SK-N-SH (cell line): Measurements from ENCODE around the gene FYB1. TPM values are rescaled to one million over a fixed set of nuclear protein-coding genes. Genes with fewer than 3 reads are reported as not detected.

Experiments
- CTCF ChIA-PET: fragments of 300-600, 350-600 bp; formaldehyde crosslinking; extraction: SDS; loops from one replicate; lab custom pipeline; 2021; lab: Yijun Ruan, JAX
- POLR2A ChIA-PET: fragments of 350-600 bp; sonication (Branson Sonifier 250); formaldehyde crosslinking; extraction: SDS; loops from one replicate; lab custom pipeline; 2020; ENCODE audit warnings: antibody characterized with exemption, inconsistent platforms; lab: Yijun Ruan, JAX
- DNase-seq: peaks from one replicate; pipeline ENCODE4 v3.0.0; 2012
- H2AFZ ChIP-seq: fragments of 200-600 bp; sonication (generic); 2 replicates; pipeline ENCODE4 v1.8.1; 2016; ENCODE audit warnings: antibody characterized with exemption, mild to moderate bottlenecking, low read depth
- H3F3A ChIP-seq: fragments of 200-600 bp; sonication (generic); replicated peaks from 2 replicates; pipeline ENCODE3; 2016; ENCODE audit warnings: antibody characterized with exemption, mild to moderate bottlenecking; ENCODE audit not compliant: insufficient read depth
- H3K27ac ChIP-seq, 2 experiments: fragments of 200-500 bp in 1 of 2; fragments of 200-600 bp in 1 of 2; sonication (Bioruptor generic) in 1 of 2; sonication (generic), shearing (Covaris generic) in 1 of 2; 2 replicates each; pipeline versions ENCODE4 v1.5.1 to v1.6.1; 2014 to 2016; ENCODE audit warnings: low read depth in 2 of 2, inconsistent platforms in 1 of 2, low read length in 1 of 2, mild to moderate bottlenecking in 1 of 2, mixed read lengths in 1 of 2
- H3K27me3 ChIP-seq: fragments of 200-600 bp; sonication (generic), shearing (Covaris generic); 2 replicates; pipeline ENCODE4 v1.6.1; 2016; ENCODE audit warnings: mixed run types; ENCODE audit not compliant: insufficient read depth
- H3K36me3 ChIP-seq, 2 experiments: fragments of 200-500 bp in 1 of 2; fragments of 200-600 bp in 1 of 2; sonication (Bioruptor generic) in 1 of 2; sonication (generic) in 1 of 2; replicated peaks in 1 of 2; 2 replicates each; pipeline versions ENCODE3 to v1.5.1; 2014 to 2016; ENCODE audit warnings: low read length in 1 of 2, mild to moderate bottlenecking in 1 of 2; ENCODE audit not compliant: insufficient read depth in 2 of 2, control insufficient read depth in 1 of 2
- H3K4me1 ChIP-seq, 2 experiments: fragments of 200-500 bp in 1 of 2; fragments of 200-600 bp in 1 of 2; sonication (Bioruptor generic) in 1 of 2; sonication (generic), shearing (Covaris generic) in 1 of 2; 2 replicates each; pipeline versions ENCODE4 v1.5.1 to v1.6.1; 2014 to 2016; ENCODE audit warnings: low read depth in 1 of 2, low read length in 1 of 2, mixed run types in 1 of 2; ENCODE audit not compliant: insufficient read depth in 2 of 2, control insufficient read depth in 1 of 2
- H3K4me2 ChIP-seq: fragments of 200-600 bp; sonication (generic), shearing (Covaris generic); 2 replicates; pipeline ENCODE4 v1.6.1; 2017; ENCODE audit warnings: mixed run types
- H3K4me3 ChIP-seq, 2 experiments: fragments of 200-500 bp in 1 of 2; fragments of 200-600 bp in 1 of 2; sonication (Bioruptor generic) in 1 of 2; sonication (generic), shearing (Covaris generic) in 1 of 2; 2 replicates each; pipeline versions ENCODE4 v1.5.1 to v1.8.1; 2014 to 2016; ENCODE audit warnings: low read depth in 2 of 2, inconsistent platforms in 1 of 2, low read length in 1 of 2, mild to moderate bottlenecking in 1 of 2, mixed read lengths in 1 of 2, moderate library complexity in 1 of 2
- H3K79me2 ChIP-seq: fragments of 200-600 bp; sonication (generic); 2 replicates; pipeline ENCODE4 v1.8.1; 2017; ENCODE audit warnings: mild to moderate bottlenecking; ENCODE audit not compliant: insufficient read depth
- H3K9ac ChIP-seq: fragments of 200-600 bp; sonication (generic); 2 replicates; pipeline ENCODE4 v1.6.1; 2017; ENCODE audit warnings: mixed run types
- H3K9me2 ChIP-seq: fragments of 200-600 bp; sonication (generic); 2 replicates; pipeline ENCODE4 v1.6.1; 2017; ENCODE audit warnings: mixed run types
- H3K9me3 ChIP-seq: fragments of 200-600 bp; sonication (generic); 2 replicates; pipeline ENCODE4 v1.6.1; 2017; ENCODE audit warnings: mixed run types, mild to moderate bottlenecking, moderate library complexity
- H4K20me1 ChIP-seq: fragments of 200-600 bp; sonication (generic); 2 replicates; pipeline ENCODE4 v1.6.1; 2017; ENCODE audit warnings: mild to moderate bottlenecking, mixed run types; ENCODE audit not compliant: insufficient read depth
- CHD2 ChIP-seq: fragments of 150-350 bp; IDR thresholded peaks from 2 replicates; pipeline ENCODE4 v1.6.1; 2018; ENCODE audit warnings: low read length; ENCODE audit not compliant: partially characterized antibody
- CTCF ChIP-seq: fragments of 200-600 bp; sonication (generic); IDR thresholded peaks from 2 replicates; pipeline ENCODE4 v1.6.1; 2017; ENCODE audit warnings: antibody characterized with exemption, mild to moderate bottlenecking, moderate library complexity
- ELF1 ChIP-seq: IDR thresholded peaks from 2 replicates; pipeline ENCODE4 v1.4.0; 2012
- EP300 ChIP-seq, 2 experiments: IDR thresholded peaks; 2 replicates each; pipeline versions ENCODE4 v1.4.0 to v1.6.1; 2012; ENCODE audit warnings: borderline replicate concordance in 1 of 2, low read depth in 1 of 2, low read length in 1 of 2
- FOSL2 ChIP-seq: IDR thresholded peaks from 2 replicates; pipeline ENCODE4 v1.4.0; 2012; ENCODE audit warnings: low read depth, mild to moderate bottlenecking, moderate library complexity, borderline replicate concordance
- FOXJ3 ChIP-seq: sonication (generic); formaldehyde crosslinking; IDR thresholded peaks from 2 replicates; pipeline ENCODE4 v1.5.1; 2020; ENCODE audit warnings: mild to moderate bottlenecking, missing genetic modification reagents
- FOXM1 ChIP-seq: IDR thresholded peaks from 2 replicates; pipeline ENCODE4 v1.4.0; 2012; ENCODE audit warnings: low read depth, mild to moderate bottlenecking
- GABPA ChIP-seq: IDR thresholded peaks from 2 replicates; pipeline ENCODE4 v1.4.0; 2012; ENCODE audit warnings: low read depth, mild to moderate bottlenecking
- GATA2 ChIP-seq: sonication (generic); formaldehyde crosslinking; IDR thresholded peaks from 2 replicates; pipeline ENCODE4 v1.5.0; 2020; ENCODE audit warnings: mild to moderate bottlenecking, missing genetic modification reagents
- IRF3 ChIP-seq: fragments of 150-350 bp; IDR thresholded peaks from 2 replicates; pipeline ENCODE4 v1.6.1; 2016; ENCODE audit warnings: mild to moderate bottlenecking, low read depth, low read length
- JUND ChIP-seq: IDR thresholded peaks from 2 replicates; pipeline ENCODE4 v1.4.0; 2012
- MEF2A ChIP-seq: IDR thresholded peaks from 2 replicates; pipeline ENCODE4 v1.4.0; 2012; ENCODE audit warnings: low read depth, borderline replicate concordance
- MXI1 ChIP-seq: IDR thresholded peaks from 2 replicates; pipeline ENCODE4 v1.6.1; 2012; ENCODE audit warnings: mild to moderate bottlenecking, low read depth, low read length, improper control_type of control experiment
- NRF1 ChIP-seq: IDR thresholded peaks from 2 replicates; pipeline ENCODE4 v1.6.1; 2012; ENCODE audit warnings: low read depth, mild to moderate bottlenecking, low read length
- PBX3 ChIP-seq: IDR thresholded peaks from 2 replicates; pipeline ENCODE4; 2012
- RCOR1 ChIP-seq: fragments of 150-350 bp; IDR thresholded peaks from 2 replicates; pipeline ENCODE4 v1.6.1; 2017; ENCODE audit warnings: antibody characterized with exemption, low read length
- RFX5 ChIP-seq: IDR thresholded peaks from 2 replicates; pipeline ENCODE4 v1.6.1; 2012; ENCODE audit warnings: mild to moderate bottlenecking, improper control_type of control experiment, low read length
- SIN3A ChIP-seq: IDR thresholded peaks from 2 replicates; pipeline ENCODE4 v1.6.1; 2012; ENCODE audit warnings: low read depth, mild to moderate bottlenecking, low read length, moderate library complexity, borderline replicate concordance
- TCF12 ChIP-seq: IDR thresholded peaks from 2 replicates; pipeline ENCODE4 v1.4.0; 2012
- USF2 ChIP-seq: fragments of 150-350 bp; IDR thresholded peaks from 2 replicates; pipeline ENCODE4 v1.6.1; 2017; ENCODE audit warnings: antibody characterized with exemption, low read length, low read depth, borderline replicate concordance
- WGBS: methylation state at CpG from one replicate; pipeline ENCODE4 v1.1.6; 2017; ENCODE audit warnings: low lambda C conversion rate; 5-methylcytosine and 5-hydroxymethylcytosine counted together
- polyA plus RNA-seq, 3 experiments: library from polyadenylated mRNA; depleted of rRNA; stranded (reverse); fragments of >200 nt; gene quantifications; 2 replicates each; pipeline ENCODE4 v1.2.3, GENCODE V29; 2012

FYB1 gene
- polyA plus RNA-seq, 1 of the 3 experiments (the other 2 are of a cell fraction) = not detected

GRCh38 chr5:39178171-39178570 is 41.2 kb downstream of the FYB1 start:
- H2AFZ ChIP-seq = no peak overlapping the region
- no peaks in the 10 kb centered on the region for H3K9me3 ChIP-seq
- no peaks in the 10 kb centered on the region for H3K9me2 ChIP-seq
- H4K20me1 ChIP-seq = no peaks in the 10 kb centered on the region
- H3K27ac ChIP-seq = no peak overlapping the region
- H3K9ac ChIP-seq = no peak overlapping the region
- H3K4me2 ChIP-seq = no peak overlapping the region
- no peaks in the 10 kb centered on the region for H3K4me1 ChIP-seq
- POLR2A ChIA-PET = no interaction called here
- CTCF ChIA-PET = interaction anchor here (1.0 kb wide), 1 partner anchor 40 kb away, joined by 3 read pairs; no protein-coding TSS in a partner anchor
- no peak for DNase-seq
- no peaks in the 10 kb centered on the region for H3F3A ChIP-seq
- H3K27me3 ChIP-seq = peaks cover 37% of the 10 kb centered on the region
- H3K4me3 ChIP-seq = no peak overlapping the region
- no peaks in the 10 kb centered on the region for H3K79me2 ChIP-seq
- no peaks in the 10 kb centered on the region for H3K36me3 ChIP-seq
- no peak for TF ChIP-seq FOSL2
- no peak for TF ChIP-seq GATA2 (CRISPR knock-in tag)
- no peak for TF ChIP-seq CHD2
- no peak for TF ChIP-seq NRF1
- no peak for TF ChIP-seq MEF2A
- no peak for TF ChIP-seq RCOR1
- TF ChIP-seq RFX5 = no peak
- no peak for TF ChIP-seq SIN3A
- no peak for TF ChIP-seq FOXM1
- TF ChIP-seq ELF1 = no peak
- no peak for TF ChIP-seq GABPA
- no peak for TF ChIP-seq PBX3
- TF ChIP-seq IRF3 = no peak
- TF ChIP-seq CTCF = no peak
- TF ChIP-seq MXI1 = no peak
- no peak for TF ChIP-seq TCF12
- TF ChIP-seq USF2 = no peak
- no peak for TF ChIP-seq EP300 (IDR thresholded peaks at IDR 0.05; ENCODE audit: borderline replicate concordance in 1 of 2, low read depth in 1 of 2, low read length in 1 of 2)
- TF ChIP-seq FOXJ3 (CRISPR knock-in tag) = no peak
- TF ChIP-seq JUND = no peak
- 0% methylated on average over 3 of the region's 3 CpGs for WGBS
